Body of pancreas (tissue), 4 donors: ENCODE results near the gene AKAP5. TPM values are rescaled to one million over a fixed set of nuclear protein-coding genes. Genes with fewer than 3 reads are reported as not detected.
"Not testable (repeated sequence)": the region's sequence is repeated elsewhere in the genome, so short reads cannot be mapped to it uniquely, and the experiment has no call there.

Experiments
- ATAC-seq: fragments of 150-250 bp; one replicate; pipeline ENCODE4 v1.9.1; 2016
- DNase-seq, 4 donors: peaks; one replicate each; pipeline ENCODE4 v3.0.0-alpha.2; 2019
- H3K27ac ChIP-seq, 4 donors: fragments of 200-600 bp; sonication (generic); 1 replicate in 3 of 4; 2 replicates in 1 of 4; pipeline versions ENCODE4 v1.5.1 to v1.6.1; 2016 to 2019; ENCODE audit warnings: mild to moderate bottlenecking in 1 of 4, mixed read lengths in 1 of 4, moderate library complexity in 1 of 4
- H3K27me3 ChIP-seq, 2 donors: fragments of 200-600 bp; sonication (generic); one replicate each; pipeline ENCODE4 v1.6.0; 2016; ENCODE audit warnings: mild to moderate bottlenecking in 1 of 2
- H3K36me3 ChIP-seq, 2 donors: fragments of 200-600 bp; sonication (generic); replicated peaks in 1 of 2; 2 replicates each; pipeline ENCODE4 v1.5.1; 2016; ENCODE audit warnings: low read depth in 2 of 2; ENCODE audit not compliant: insufficient read depth in 1 of 2
- H3K4me1 ChIP-seq: fragments of 200-600 bp; sonication (generic); one replicate; pipeline ENCODE4 v1.6.0; 2016
- H3K4me3 ChIP-seq, 2 donors: fragments of 200-600 bp; sonication (generic); 1 replicate in 1 of 2; 2 replicates in 1 of 2; pipeline ENCODE4 v1.5.1; 2016 to 2019
- H3K9me3 ChIP-seq, 3 donors: fragments of 200-600 bp; sonication (generic); 1 replicate in 2 of 3; 2 replicates in 1 of 3; pipeline ENCODE4 v1.5.1; 2016
- POLR2A ChIP-seq, 3 donors: fragments of 450-650 bp; IDR thresholded peaks; one replicate each; pipeline ENCODE4 v1.6.1; 2016; ENCODE audit warnings: antibody characterized with exemption in 3 of 3, mild to moderate bottlenecking in 2 of 3
- WGBS, 2 donors: methylation state at CpG; one replicate each; pipeline ENCODE4 v1.1.5; 2017; 5-methylcytosine and 5-hydroxymethylcytosine counted together
- intact Hi-C: fragments of 100-400 bp; cut with DNase I; formaldehyde crosslinking; loops from one replicate; pipeline ENCODE4 v1.15.1; 2023
- total RNA-seq, 2 donors: library from RNA; depleted of rRNA; stranded (reverse); fragments of >200 nt; gene quantifications; one replicate each; pipeline ENCODE4 v1.1.0, GENCODE V29; 2016
- TF ChIP-seq, protein P1 (sequence below), 7 experiments: fragments of 450-650 bp in 4 of 7; fragments of 200-600 bp in 3 of 7; sonication (generic) in 3 of 7; IDR thresholded peaks; one replicate each; pipeline ENCODE4 v1.5.1; 2016 to 2019; ENCODE audit warnings: antibody characterized with exemption in 7 of 7

The AKAP5 gene
- total RNA-seq, 2 donors from 2014 or later = under 0.01 TPM; not detected in 1

DNA sequence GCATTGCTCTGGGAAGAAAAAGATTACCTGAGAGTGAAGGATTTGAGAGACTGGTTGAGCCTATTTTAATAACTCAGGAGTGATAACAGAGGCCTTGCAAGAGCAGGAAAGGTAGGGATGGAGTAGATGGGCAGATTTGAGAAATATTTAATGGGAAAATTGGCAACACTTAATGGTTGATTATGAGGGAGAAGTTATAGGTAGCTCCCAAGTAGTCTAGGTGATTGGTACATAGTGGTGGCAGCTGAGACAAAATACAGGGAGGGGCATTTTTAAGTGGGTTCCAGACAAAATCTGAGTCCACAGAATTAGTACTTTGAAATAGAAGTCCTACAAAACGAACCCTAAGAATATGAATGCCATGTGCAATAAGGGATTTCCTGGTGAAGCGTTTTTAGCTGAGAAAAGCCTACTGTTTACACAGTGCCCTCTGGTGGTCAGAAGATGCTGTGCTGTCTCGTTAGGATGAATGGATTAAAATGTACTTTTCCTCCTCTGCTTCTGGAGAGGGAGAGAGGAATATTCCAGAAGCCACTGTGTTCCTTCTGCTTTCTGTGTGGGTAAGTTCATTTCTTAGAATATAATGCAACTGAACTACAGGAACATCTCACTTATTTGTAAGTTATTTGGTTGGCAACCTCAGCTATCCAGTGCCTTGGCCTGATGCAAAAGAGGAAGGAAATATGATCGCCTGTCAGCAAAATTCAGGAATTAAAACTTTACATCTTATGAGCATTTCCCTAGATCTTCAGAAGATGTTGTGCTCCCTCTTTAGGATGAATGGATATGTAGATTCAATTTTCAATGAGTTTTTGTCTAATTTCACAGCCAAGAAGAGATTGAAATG lies 45.7 kb downstream of the AKAP5 start:
- TF ChIP-seq, protein P1, sequence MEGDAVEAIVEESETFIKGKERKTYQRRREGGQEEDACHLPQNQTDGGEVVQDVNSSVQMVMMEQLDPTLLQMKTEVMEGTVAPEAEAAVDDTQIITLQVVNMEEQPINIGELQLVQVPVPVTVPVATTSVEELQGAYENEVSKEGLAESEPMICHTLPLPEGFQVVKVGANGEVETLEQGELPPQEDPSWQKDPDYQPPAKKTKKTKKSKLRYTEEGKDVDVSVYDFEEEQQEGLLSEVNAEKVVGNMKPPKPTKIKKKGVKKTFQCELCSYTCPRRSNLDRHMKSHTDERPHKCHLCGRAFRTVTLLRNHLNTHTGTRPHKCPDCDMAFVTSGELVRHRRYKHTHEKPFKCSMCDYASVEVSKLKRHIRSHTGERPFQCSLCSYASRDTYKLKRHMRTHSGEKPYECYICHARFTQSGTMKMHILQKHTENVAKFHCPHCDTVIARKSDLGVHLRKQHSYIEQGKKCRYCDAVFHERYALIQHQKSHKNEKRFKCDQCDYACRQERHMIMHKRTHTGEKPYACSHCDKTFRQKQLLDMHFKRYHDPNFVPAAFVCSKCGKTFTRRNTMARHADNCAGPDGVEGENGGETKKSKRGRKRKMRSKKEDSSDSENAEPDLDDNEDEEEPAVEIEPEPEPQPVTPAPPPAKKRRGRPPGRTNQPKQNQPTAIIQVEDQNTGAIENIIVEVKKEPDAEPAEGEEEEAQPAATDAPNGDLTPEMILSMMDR (IDR thresholded peaks at IDR 0.05) = peak; percentile 47 to 92 (median 87)
- TF ChIP-seq POLR2A (IDR thresholded peaks at IDR 0.05) = no peak
- WGBS, 2 donors = 18 to 24% methylated on average over 4 of the region's 4 CpGs
- intact Hi-C loops = no loop called here
- peak; percentile 79 for ATAC-seq
- no peak overlapping the region for H3K4me3 ChIP-seq
- H3K36me3 ChIP-seq = no peaks in the 10 kb centered on the region
- H3K27me3 ChIP-seq = no peaks in the 10 kb centered on the region
- peaks cover 43% of the 10 kb centered on the region for H3K4me1 ChIP-seq
- DNase-seq = peak; percentile 70 to 82 (median 77)
- H3K27ac ChIP-seq = peak overlapping the region in 2 of 4 donors; percentile 32 to 56
- no peaks in the 10 kb centered on the region for H3K9me3 ChIP-seq

DNA sequence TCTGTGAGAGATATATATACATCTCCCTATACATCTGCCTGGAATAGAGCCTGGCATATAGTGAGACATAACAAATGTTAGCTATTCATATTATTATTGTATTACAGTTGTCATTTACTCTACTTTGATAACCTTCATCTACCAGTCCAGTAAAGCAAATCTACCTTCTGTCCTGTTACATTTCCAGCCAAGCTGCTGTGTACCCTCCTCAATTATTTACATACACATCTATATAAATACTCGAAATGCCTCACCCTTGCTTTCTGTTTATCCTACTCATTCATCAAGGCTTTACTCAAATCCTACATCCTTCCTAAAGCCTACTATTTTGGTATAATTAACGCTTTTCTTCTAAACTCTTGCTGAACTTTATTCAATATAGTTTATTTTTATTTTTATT lies 48.0 kb downstream of the AKAP5 start:
- Histone ChIP-seq H3K27me3 (no peaks in the 10 kb centered on the region), H3K4me1 (peaks cover 23% of the 10 kb centered on the region), H3K27ac (no peak overlapping the region), H3K4me3 (no peak overlapping the region), H3K9me3 (no peaks in the 10 kb centered on the region), H3K36me3 (no peaks in the 10 kb centered on the region)
- ATAC-seq (no peak), DNase-seq (no peak)
- intact Hi-C loops = no loop called here
- WGBS, 2 donors = 90 to 93% methylated on average over 2 of the region's 2 CpGs
- TF ChIP-seq, protein P1 (IDR thresholded peaks at IDR 0.05) = no peak
- TF ChIP-seq POLR2A (IDR thresholded peaks at IDR 0.05) = no peak

DNA sequence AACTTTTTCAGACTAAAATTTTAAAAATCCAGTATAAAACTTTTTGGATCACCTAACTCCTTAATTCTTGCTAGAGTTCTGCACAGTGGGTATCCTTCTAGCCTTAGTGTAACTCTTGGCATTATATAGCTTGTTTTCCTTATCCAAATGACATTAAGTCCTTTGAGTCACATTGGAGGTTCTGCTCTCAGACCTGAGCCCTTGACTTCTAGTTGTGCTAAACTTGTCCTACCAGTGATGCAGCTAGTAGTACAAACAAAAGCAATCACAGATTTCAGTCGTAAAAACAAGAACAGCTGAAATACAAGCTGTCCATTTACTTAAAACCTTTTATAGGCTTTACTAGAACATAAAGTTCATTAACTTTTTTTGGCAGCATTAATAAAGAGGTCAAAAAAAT lies 49.8 kb downstream of the AKAP5 start:
- H3K36me3 ChIP-seq = no peaks in the 10 kb centered on the region
- H3K9me3 ChIP-seq = no peaks in the 10 kb centered on the region
- no peak for DNase-seq
- intact Hi-C loops = no loop called here
- 11 to 18% methylated on average over 1 of the region's 1 CpG for WGBS, 2 donors
- no peak overlapping the region for H3K27ac ChIP-seq
- H3K27me3 ChIP-seq = no peaks in the 10 kb centered on the region
- TF ChIP-seq, protein P1 (IDR thresholded peaks at IDR 0.05) = no peak
- TF ChIP-seq POLR2A (IDR thresholded peaks at IDR 0.05) = no peak
- ATAC-seq = no peak
- peaks cover 20% of the 10 kb centered on the region for H3K4me1 ChIP-seq
- H3K4me3 ChIP-seq = no peak overlapping the region

DNA sequence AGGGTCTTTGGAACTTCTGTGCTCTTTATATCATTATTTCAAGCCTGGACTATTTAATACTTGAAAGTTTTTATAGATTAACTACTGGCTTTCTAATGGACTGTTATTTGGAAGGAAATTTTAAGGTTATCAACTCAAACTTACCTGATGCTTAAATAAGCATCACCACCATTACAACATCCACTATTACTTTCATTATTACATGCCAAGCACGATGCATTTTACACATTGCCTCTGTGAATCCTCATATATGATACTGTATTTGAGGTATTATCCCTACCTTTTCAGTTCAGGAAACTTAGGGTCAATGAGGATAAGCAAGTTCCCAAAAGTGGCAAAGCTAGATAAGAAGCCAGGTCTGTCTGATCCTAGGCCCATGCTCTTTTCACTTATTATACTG lies 51.7 kb downstream of the AKAP5 start:
- Histone ChIP-seq H3K36me3 (peaks cover 0 to 4% of the 10 kb centered on the region in 2 donors), H3K9me3 (no peaks in the 10 kb centered on the region), H3K4me3 (no peak overlapping the region), H3K4me1 (peaks cover 7% of the 10 kb centered on the region), H3K27me3 (no peaks in the 10 kb centered on the region), H3K27ac (no peak overlapping the region)
- DNase-seq = no peak
- no peak for ATAC-seq
- no peak for TF ChIP-seq POLR2A (IDR thresholded peaks at IDR 0.05)
- TF ChIP-seq, protein P1 (IDR thresholded peaks at IDR 0.05) = no peak
- intact Hi-C loops = no loop called here
- 79 to 80% methylated on average over 1 of the region's 1 CpG for WGBS, 2 donors

DNA sequence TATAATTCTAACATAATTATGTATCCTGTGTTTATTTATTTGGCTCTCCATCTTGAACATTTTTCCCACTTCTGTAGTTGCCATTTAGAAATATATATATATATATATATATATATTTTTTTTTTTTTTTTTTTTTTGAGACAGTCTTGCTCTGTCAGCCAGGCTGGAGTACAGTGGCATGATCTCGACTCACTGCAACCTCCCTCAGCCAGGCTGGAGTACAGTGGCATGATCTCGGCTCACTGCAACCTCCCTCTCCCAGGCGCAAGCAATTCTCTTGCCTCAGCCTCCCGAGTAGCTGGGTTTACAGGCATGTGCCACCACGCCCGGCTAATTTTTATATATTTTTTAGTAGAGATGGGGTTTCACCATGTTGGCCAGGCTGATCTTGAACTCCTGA lies 52.4 kb downstream of the AKAP5 start:
- ATAC-seq, H3K27ac ChIP-seq, H3K9me3 ChIP-seq, H3K4me1 ChIP-seq, intact Hi-C loops, DNase-seq, H3K27me3 ChIP-seq, H3K36me3 ChIP-seq, H3K4me3 ChIP-seq: not testable (repeated sequence)
- WGBS, 2 donors = 87 to 95% methylated on average over 6 of the region's 6 CpGs
